ENCODE results near the gene SLC9A7. TPM values are rescaled to one million over a fixed set of nuclear protein-coding genes. Genes with fewer than 3 reads are reported as not detected.
A peak's percentile ranks its signal among the peaks of the same experiment; 100 is the strongest.

The SLC9A7 gene
- total RNA-seq, 1 experiment from 2014 or later = 20.9 TPM

DNA sequence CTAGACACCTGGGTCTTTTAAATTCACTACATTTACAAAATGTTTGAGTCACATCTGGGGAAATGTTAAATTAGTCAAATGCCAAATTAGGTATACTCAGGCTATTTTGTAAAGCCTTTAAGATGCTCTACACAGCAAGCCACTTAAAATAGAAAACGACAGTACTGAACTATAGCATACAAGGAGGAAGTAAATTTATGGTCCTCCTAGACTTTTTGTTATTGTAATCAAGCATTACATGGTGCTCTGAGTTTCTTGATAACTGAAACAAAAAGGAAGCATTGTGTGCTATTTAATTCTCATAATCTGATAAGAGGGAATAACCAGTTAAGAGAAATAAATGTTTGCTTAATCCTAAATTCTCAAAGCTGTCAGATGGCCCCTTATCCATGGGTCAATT is 46.2 kb downstream of the SLC9A7 start:
- no peaks in the 10 kb centered on the region for H4K20me1 ChIP-seq (ENCODE audit: insufficient read depth)
- no TSS peak for BruUV-seq (replicated peaks)
- H3F3A ChIP-seq (ENCODE audit: insufficient read depth, low read depth) = peaks cover 8% of the 10 kb centered on the region; the same call in 1 of the 2 replicates
- no peak for DNase-seq
- intact Hi-C loops (cut with micrococcal nuclease; ENCODE audit: unreplicated experiment) = no loop called here
- no peak overlapping the region for H3K4me2 ChIP-seq
- H3K27me3 ChIP-seq (ENCODE audit: insufficient read depth, low read depth) = no peaks in the 10 kb centered on the region
- no peak overlapping the region for H2AFZ ChIP-seq
- H3K9me2 ChIP-seq (ENCODE audit: insufficient read depth) = no peaks in the 10 kb centered on the region
- no peak for TF ChIP-seq EZH2 (IDR thresholded peaks at IDR 0.05; ENCODE audit: low read depth)
- no peak overlapping the region for H3K27ac ChIP-seq
- no peaks in the 10 kb centered on the region for H3K36me3 ChIP-seq (ENCODE audit: low read depth)
- H3K4me1 ChIP-seq (replicated peaks; ENCODE audit: insufficient read depth) = peaks cover 7% of the 10 kb centered on the region; the same call in 1 of the 2 replicates
- H3K4me3 ChIP-seq = no peak overlapping the region
- H3K79me2 ChIP-seq (ENCODE audit: low read depth) = peaks cover 36% of the 10 kb centered on the region
- CTCF ChIA-PET = interaction anchor here (0.6 kb wide), 1 partner anchor 46 kb away, joined by 3 read pairs; no protein-coding TSS in a partner anchor
- H3K9me3 ChIP-seq (ENCODE audit: insufficient read depth, low read depth) = no peaks in the 10 kb centered on the region
- POLR2A ChIA-PET (ENCODE audit: unreplicated experiment) = no interaction called here

GRCh38 chrX:46710927-46711623 is 47.8 kb downstream of the SLC9A7 start:
- H3K4me1 ChIP-seq (replicated peaks; ENCODE audit: insufficient read depth) = peaks cover 7% of the 10 kb centered on the region; the same call in 1 of the 2 replicates
- CTCF ChIA-PET = no interaction called here
- H3K9me2 ChIP-seq (ENCODE audit: insufficient read depth) = no peaks in the 10 kb centered on the region
- H3F3A ChIP-seq (ENCODE audit: insufficient read depth, low read depth) = peaks cover 8% of the 10 kb centered on the region; the same call in 1 of the 2 replicates
- no peak overlapping the region for H3K4me3 ChIP-seq
- POLR2A ChIA-PET (ENCODE audit: unreplicated experiment) = no interaction called here
- no peak for DNase-seq
- BruUV-seq (replicated peaks) = no TSS peak
- intact Hi-C loops (cut with micrococcal nuclease; ENCODE audit: unreplicated experiment) = no loop called here
- H3K9me3 ChIP-seq (ENCODE audit: insufficient read depth, low read depth) = no peaks in the 10 kb centered on the region
- peak overlapping the region; percentile 49 for H3K27ac ChIP-seq
- peaks cover 33% of the 10 kb centered on the region for H3K79me2 ChIP-seq (ENCODE audit: low read depth)
- no peaks in the 10 kb centered on the region for H3K36me3 ChIP-seq (ENCODE audit: low read depth)
- H3K27me3 ChIP-seq (ENCODE audit: insufficient read depth, low read depth) = no peaks in the 10 kb centered on the region
- H4K20me1 ChIP-seq (ENCODE audit: insufficient read depth) = no peaks in the 10 kb centered on the region
- no peak overlapping the region for H2AFZ ChIP-seq
- TF ChIP-seq CTCF (conservative IDR thresholded peaks at IDR 0.05) = no peak
- TF ChIP-seq EZH2 (IDR thresholded peaks at IDR 0.05; ENCODE audit: low read depth) = no peak
- peak overlapping the region; percentile 31 for H3K4me2 ChIP-seq

DNA sequence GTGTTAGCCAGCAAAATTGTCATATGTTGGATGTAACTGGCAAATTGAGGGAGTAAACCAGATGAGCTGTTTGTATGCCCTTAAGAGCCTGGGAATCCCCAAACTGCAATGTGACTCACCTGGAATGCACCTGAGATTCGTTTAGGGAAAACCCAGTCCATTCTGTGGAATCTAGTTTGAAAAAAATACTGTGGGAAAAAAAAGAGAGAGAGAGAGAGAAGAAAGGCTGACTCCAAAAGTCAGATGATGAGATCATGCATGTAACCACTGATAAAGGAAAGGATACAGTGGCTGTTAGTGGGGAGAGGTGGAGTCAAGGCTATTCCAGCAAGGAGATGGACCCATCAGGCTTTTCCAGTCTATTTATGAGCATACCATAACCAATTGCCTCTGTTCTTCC is 48.5 kb downstream of the SLC9A7 start:
- CTCF ChIA-PET = no interaction called here
- POLR2A ChIA-PET (ENCODE audit: unreplicated experiment) = no interaction called here
- H3K4me1 ChIP-seq (replicated peaks; ENCODE audit: insufficient read depth) = peaks cover 7% of the 10 kb centered on the region; the same call in 1 of the 2 replicates
- no peak for TF ChIP-seq EZH2 (IDR thresholded peaks at IDR 0.05; ENCODE audit: low read depth)
- no peak for TF ChIP-seq CTCF (conservative IDR thresholded peaks at IDR 0.05)
- H3K4me2 ChIP-seq = 0 out of 2 replicates have a peak overlapping the region, but pooled peaks have one; percentile 31
- no peaks in the 10 kb centered on the region for H3K36me3 ChIP-seq (ENCODE audit: low read depth)
- H2AFZ ChIP-seq = no peak overlapping the region
- no peaks in the 10 kb centered on the region for H4K20me1 ChIP-seq (ENCODE audit: insufficient read depth)
- BruUV-seq (replicated peaks) = no TSS peak
- H3K9me3 ChIP-seq (ENCODE audit: insufficient read depth, low read depth) = no peaks in the 10 kb centered on the region
- intact Hi-C loops (cut with micrococcal nuclease; ENCODE audit: unreplicated experiment) = no loop called here
- peaks cover 8% of the 10 kb centered on the region; the same call in 1 of the 2 replicates for H3F3A ChIP-seq (ENCODE audit: insufficient read depth, low read depth)
- H3K9me2 ChIP-seq (ENCODE audit: insufficient read depth) = no peaks in the 10 kb centered on the region
- peak in 1 of 2 experiments; percentile 61 for DNase-seq
- H3K4me3 ChIP-seq = no peak overlapping the region
- H3K27ac ChIP-seq = peak overlapping the region; percentile 49
- no peaks in the 10 kb centered on the region for H3K27me3 ChIP-seq (ENCODE audit: insufficient read depth, low read depth)
- peaks cover 33% of the 10 kb centered on the region for H3K79me2 ChIP-seq (ENCODE audit: low read depth)
